MM.1S (cell line): ENCODE results near the gene MPO.

Experiments
- CTCF ChIP-seq: fragments of 300-600 bp; sonication (generic); IDR thresholded peaks from 2 replicates; pipeline ENCODE4 v1.5.1; 2016; ENCODE audit warnings: antibody characterized with exemption, low read length, mixed read lengths
- EZH2 ChIP-seq: fragments of 300-600 bp; sonication (generic); optimal IDR thresholded peaks from 2 replicates; pipeline ENCODE3; 2017; ENCODE audit warnings: low read depth, mild to moderate bottlenecking, antibody characterized with exemption, low read length, mixed read lengths
- EZH2phosphoT487 ChIP-seq: fragments of 300-600 bp; sonication (generic); IDR thresholded peaks from 2 replicates; pipeline ENCODE4 v1.6.1; 2018; ENCODE audit warnings: antibody characterized with exemption, low read length

GRCh38 chr17:58268774-58269556 is 11.8 kb downstream of the MPO start:
- TF ChIP-seq CTCF, result no peak
- no peak for TF ChIP-seq EZH2
- no peak for TF ChIP-seq EZH2phosphoT487
